ENCODE data around the gene PNMA8B.

DNA sequence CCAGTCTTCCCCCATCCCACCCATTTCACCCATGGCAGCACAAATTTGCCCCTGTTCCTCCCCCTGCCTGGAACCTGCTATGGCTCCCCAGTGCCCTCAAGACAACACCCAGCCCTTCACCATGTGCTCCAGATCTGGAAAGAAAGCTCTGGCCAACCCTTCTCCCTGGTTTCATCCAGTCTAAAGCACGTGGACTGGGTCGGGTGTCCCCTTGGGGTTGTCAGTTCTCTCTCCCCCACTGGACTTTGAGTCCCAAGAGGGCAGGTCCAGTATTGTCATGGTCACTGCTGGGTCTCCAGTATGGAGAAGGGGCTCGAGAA, 19.6 kb upstream of the PNMA8B start:
- TF ChIP-seq, protein P1, sequence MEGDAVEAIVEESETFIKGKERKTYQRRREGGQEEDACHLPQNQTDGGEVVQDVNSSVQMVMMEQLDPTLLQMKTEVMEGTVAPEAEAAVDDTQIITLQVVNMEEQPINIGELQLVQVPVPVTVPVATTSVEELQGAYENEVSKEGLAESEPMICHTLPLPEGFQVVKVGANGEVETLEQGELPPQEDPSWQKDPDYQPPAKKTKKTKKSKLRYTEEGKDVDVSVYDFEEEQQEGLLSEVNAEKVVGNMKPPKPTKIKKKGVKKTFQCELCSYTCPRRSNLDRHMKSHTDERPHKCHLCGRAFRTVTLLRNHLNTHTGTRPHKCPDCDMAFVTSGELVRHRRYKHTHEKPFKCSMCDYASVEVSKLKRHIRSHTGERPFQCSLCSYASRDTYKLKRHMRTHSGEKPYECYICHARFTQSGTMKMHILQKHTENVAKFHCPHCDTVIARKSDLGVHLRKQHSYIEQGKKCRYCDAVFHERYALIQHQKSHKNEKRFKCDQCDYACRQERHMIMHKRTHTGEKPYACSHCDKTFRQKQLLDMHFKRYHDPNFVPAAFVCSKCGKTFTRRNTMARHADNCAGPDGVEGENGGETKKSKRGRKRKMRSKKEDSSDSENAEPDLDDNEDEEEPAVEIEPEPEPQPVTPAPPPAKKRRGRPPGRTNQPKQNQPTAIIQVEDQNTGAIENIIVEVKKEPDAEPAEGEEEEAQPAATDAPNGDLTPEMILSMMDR (IDR thresholded peaks at IDR 0.05; ENCODE audit: low read depth, low read length, poor library complexity, severe bottlenecking) = no peak
- TF ChIP-seq EZH2phosphoT487 (IDR thresholded peaks at IDR 0.05; ENCODE audit: borderline replicate concordance, low read length) = no peak
